ENCODE results near the gene RECK.
"Not testable (repeated sequence)": the region's sequence is repeated elsewhere in the genome, so short reads cannot be mapped to it uniquely, and the experiment has no call there.

RECK gene

DNA sequence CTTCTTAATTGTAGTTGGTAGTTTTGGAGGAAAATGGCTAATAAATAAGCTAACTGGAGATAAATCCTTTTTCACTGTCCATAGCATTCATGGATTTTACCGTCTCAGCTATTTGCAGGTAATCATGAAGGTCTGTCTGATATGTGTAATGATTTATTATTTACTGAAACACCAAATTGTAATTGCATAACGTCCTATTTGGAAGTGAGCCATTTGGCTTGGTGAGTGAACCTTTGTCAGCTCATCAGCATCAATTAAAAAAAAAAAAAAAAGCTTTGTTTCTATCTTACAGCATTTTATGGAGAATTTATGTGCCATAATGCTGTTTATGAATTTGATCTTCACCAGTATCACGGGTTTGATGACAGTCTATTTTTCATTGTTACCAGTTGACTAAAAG lies 20.2 kb downstream of the RECK start:
- no peak for DNase-seq (ENCODE audit: low read depth)

GRCh38 chr9:36063804-36064447 lies 27.2 kb downstream of the RECK start:
- DNase-seq (ENCODE audit: low read depth): no peak

DNA sequence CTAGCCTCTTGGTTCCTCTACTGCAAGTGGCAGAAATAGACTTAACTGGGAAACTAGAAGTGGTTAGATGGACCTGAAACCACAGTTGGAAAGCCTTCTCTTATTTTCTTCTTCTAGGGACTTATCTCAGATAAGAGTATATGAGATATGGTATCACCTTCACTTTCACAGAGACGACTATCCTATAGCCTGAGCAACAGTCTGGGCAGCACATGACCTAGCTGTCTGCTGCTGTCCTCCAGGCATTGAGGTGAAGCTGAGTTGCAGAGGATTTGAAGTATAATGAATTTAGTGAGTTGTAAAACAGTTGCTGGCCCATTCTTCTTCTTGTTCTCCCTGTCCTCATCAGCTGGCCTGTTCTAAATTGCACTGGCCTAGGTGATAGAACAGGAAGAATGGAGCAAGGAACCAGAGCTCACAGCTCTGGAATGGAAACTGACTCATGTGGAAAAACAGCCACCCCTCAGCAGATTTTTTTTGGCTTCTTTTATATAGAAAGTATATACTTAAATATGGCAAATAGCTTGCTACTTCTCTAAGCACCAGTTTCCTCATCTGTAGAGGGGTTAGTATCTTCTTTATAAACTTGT lies 27.8 kb downstream of the RECK start:
- no peak for DNase-seq (ENCODE audit: low read depth)

- DNase-seq (ENCODE audit: low read depth): no peak
Observed at GRCh38 chr9:36074055-36074454, 37.3 kb downstream of the RECK start.

- DNase-seq (ENCODE audit: low read depth): no peak
Observed at GRCh38 chr9:36074870-36075532, 38.3 kb downstream of the RECK start.

GRCh38 chr9:36078051-36078450 lies 41.3 kb downstream of the RECK start:
- no peak for DNase-seq (ENCODE audit: low read depth)

GRCh38 chr9:36080519-36080918 lies 43.8 kb downstream of the RECK start:
- no peak for DNase-seq (ENCODE audit: low read depth)

DNA sequence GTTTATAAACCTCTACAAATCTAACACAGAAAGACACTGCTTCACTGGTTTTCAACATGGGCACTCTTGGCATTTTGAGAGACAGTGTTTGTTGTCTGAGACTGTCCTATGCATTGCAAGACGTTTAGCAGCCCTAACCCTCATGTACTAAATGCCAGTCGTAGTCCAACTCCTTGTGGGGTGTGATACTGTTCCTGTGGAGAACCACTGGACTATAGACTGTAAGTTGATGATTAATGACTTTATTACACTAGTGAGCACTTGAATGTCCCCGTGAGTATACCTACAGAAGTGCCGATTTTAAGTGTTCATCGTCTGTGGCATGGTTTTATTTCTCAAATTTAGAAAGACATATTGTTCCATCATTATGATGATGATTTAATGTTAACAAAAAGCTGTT lies 46.2 kb downstream of the RECK start:
- DNase-seq (ENCODE audit: low read depth): no peak

- DNase-seq (ENCODE audit: low read depth): no peak
Observed at GRCh38 chr9:36086442-36086841, 49.7 kb downstream of the RECK start.

DNA sequence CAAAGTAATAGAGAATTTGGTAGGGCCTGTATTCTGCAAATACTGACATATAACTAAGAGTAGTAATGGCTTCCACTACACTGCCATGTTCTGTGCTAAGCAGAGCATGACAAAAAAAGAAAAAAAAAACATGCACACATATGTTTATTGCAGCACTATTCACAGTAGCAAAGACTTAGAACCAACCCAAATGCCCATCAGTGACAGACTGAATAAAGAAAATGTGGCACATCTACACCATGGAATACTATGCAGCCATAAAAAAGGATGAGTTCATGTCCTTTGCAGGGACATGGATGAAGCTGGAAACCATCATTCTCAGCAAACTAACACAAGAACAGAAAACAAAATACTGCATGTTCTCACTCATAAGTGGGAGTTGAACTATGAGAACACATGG lies 50.3 kb downstream of the RECK start:
- DNase-seq (ENCODE audit: low read depth): not testable (repeated sequence)

DNA sequence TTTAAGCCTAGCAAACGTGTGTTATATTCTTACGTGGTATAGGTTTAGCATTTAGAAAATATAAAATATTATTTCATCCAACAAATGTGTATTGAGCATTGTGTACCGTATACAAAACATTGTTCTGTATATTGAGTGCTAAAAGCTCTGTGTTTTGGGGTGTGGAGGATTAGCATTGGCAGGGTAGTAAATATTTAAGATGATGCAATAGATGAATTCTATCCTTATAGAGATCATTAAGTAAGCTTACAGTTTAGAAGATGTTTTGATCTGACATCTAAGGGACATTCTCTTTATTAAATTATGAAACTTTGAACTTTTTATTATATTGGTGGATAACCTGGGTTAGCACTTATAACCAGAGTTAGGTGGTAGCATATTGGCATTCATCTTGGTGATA lies 51.3 kb downstream of the RECK start:
- DNase-seq (ENCODE audit: low read depth): no peak

- no peak for DNase-seq (ENCODE audit: low read depth)
Observed at GRCh38 chr9:36091026-36091953, 54.6 kb downstream of the RECK start.

GRCh38 chr9:36092014-36092413 lies 55.3 kb downstream of the RECK start:
- DNase-seq (ENCODE audit: low read depth): no peak

DNA sequence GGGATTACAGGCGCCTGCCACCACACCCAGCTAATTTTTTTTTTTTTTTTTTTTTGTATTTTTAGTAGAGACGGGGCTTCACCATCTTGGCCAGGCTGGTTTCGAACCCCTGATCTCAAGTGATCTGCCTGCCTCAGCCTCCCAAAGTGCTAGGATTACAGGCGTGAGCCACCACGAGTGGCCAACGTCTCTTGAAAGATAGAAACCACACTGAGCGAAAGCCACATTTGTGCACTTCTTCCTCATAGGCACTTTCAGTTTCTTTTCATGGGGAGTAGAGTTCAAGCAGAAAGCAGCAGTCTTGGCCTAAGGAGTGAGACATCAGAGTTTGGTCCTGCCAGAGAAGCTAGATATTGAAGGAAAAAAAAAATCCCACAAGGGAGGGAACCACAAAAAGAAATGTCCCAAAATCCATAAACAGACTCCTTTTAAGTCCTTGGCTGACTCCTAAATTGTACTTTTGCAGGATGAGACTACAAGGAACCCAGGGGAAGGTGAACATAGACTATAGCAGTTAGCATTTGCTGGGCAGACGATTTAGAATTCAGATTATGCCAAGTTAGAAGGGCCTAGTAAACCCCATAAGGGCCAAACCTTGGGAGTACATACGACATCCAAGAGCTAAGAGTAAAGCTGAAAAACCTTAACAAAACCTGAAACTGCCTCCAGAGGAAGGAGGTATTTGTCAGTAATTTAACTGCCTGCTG lies 55.9 kb downstream of the RECK start:
- no peak for DNase-seq (ENCODE audit: low read depth)

- no peak for DNase-seq (ENCODE audit: low read depth)
Observed at GRCh38 chr9:36093384-36093783, 56.7 kb downstream of the RECK start.

DNA sequence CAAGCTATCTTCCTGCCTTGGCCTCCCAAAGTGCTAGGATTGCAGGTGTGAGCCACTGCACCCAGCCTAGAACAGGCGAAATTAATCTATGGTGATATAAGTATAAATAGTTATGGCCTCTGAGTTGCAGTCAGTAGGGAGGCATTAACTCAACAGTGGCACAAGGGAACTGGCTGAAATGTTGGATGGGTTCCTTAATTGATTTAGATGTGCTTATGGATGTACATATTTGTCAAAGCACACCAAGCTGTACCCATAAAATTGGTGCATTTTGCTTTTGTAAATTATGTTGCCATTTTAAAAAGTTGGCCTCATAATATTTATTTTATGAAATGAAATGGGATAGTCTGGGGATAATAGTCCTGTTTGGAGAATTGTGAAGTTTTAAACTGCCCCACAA lies 63.0 kb downstream of the RECK start:
- DNase-seq (ENCODE audit: low read depth): no peak

DNA sequence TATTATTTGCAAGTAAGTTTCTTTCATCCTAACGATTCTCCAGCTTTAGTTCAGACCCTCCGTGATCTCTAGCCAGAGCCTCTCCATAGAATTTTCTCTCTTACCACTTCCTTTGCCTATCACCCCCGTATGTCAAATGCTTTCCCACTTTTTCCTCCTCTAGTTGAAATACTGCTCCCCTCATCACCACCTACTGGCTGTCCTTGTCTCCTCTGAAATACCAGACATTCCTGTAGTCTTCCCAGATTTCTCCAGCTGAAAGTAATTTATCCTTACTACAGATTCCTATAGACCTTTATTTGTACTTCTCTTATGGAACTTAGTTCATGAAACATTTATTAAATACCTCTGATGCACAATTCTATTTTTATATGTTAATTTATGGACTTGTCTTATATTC lies 63.8 kb downstream of the RECK start:
- no peak for DNase-seq (ENCODE audit: low read depth)

GRCh38 chr9:36101916-36102741 lies 65.4 kb downstream of the RECK start:
- no peak for DNase-seq (ENCODE audit: low read depth)

DNA sequence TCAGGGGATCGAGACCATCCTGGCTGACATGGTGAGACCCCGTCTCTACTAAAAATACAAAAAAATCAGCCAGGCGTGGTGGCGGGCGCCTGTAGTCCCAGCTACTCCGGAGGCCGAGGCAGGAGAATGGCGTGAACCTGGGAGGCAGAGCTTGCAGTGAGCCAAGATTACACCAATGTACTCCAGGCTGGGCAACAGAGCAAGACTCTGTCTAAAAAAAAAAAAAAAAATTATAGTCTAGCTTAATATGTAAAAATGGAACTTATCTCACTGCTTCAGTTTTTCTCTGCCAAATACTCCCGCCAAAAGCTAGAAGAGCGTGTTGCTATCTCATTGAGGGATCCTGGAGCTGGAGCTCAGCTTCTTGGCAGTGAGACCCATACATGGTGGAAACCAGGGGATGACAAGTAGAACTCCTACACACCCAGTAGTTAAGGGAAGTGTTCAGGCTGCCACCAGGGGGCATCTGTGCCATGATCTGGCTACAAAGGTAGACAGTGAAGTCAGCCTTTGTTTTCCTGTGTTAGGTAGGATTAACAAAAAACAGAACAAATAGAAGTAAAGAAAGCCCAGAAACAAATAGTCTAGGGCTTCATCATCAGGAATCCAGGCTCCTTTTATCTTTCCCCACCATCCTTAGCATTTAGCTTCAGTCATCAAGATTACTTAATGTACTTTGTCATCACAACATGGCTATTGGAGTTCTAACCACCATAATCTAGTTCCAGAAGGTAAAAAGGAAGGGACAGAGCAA lies 66.2 kb downstream of the RECK start:
- DNase-seq (ENCODE audit: low read depth): peak; percentile 80

GRCh38 chr9:36109071-36109470 lies 72.4 kb downstream of the RECK start:
- DNase-seq (ENCODE audit: low read depth): no peak

Data from T follicular helper cell (primary cell).